Upper lobe of left lung (tissue), 6 donors: ENCODE results near the gene MRC2. TPM values are rescaled to one million over a fixed set of nuclear protein-coding genes. Genes with fewer than 3 reads are reported as not detected.

Experiments used
- ATAC-seq, 2 donors: fragments of 200-7000 bp; cut with Tn5 transposase; one replicate each; pipeline ENCODE4 v1.9.1; 2022; ENCODE audit warnings: mild to moderate bottlenecking in 2 of 2, moderate library complexity in 2 of 2; ENCODE audit not compliant: low FRiP score in 2 of 2
- DNase-seq, 2 donors: peaks; one replicate each; pipeline ENCODE4 v3.0.0-alpha.2; 2019 to 2020
- H3K27ac ChIP-seq, 4 donors: fragments of 200-600 bp; sonication (generic); one replicate each; pipeline ENCODE4 v1.5.1; 2016 to 2019
- H3K27me3 ChIP-seq, 4 donors: fragments of 200-600 bp; sonication (generic); one replicate each; pipeline ENCODE4 v1.5.1; 2017 to 2019
- H3K36me3 ChIP-seq, 4 donors: fragments of 200-600 bp; sonication (generic); one replicate each; pipeline ENCODE4 v1.5.1; 2016 to 2019
- H3K4me1 ChIP-seq, 4 donors: fragments of 200-600 bp; sonication (generic); one replicate each; pipeline ENCODE4 v1.5.1; 2018 to 2019
- H3K4me3 ChIP-seq, 4 donors: fragments of 200-600 bp; sonication (generic); one replicate each; pipeline ENCODE4 v1.5.1; 2017 to 2019; ENCODE audit warnings: mild to moderate bottlenecking in 2 of 4, moderate library complexity in 1 of 4
- H3K9me3 ChIP-seq, 4 donors: fragments of 200-600 bp; sonication (generic); one replicate each; pipeline ENCODE4 v1.5.1; 2018 to 2019
- CTCF ChIP-seq, 6 experiments: fragments of 450-650 bp in 4 of 6; fragments of 200-600 bp in 2 of 6; sonication (generic) in 2 of 6; IDR thresholded peaks; one replicate each; pipeline ENCODE4 v1.5.1; 2016 to 2019; ENCODE audit warnings: antibody characterized with exemption in 6 of 6
- EP300 ChIP-seq, 4 donors: sonication (generic); formaldehyde crosslinking; IDR thresholded peaks; one replicate each; pipeline ENCODE4 v1.5.1; 2017; ENCODE audit warnings: antibody characterized with exemption in 4 of 4, control low read depth in 2 of 4
- POLR2A ChIP-seq, 4 donors: fragments of 450-650 bp; IDR thresholded peaks; one replicate each; pipeline ENCODE4 v1.5.1; 2016 to 2017; ENCODE audit warnings: antibody characterized with exemption in 4 of 4, mild to moderate bottlenecking in 2 of 4
- POLR2AphosphoS5 ChIP-seq, 2 donors: sonication (generic); formaldehyde crosslinking; IDR thresholded peaks; one replicate each; pipeline ENCODE4 v1.5.1; 2017; ENCODE audit warnings: antibody characterized with exemption in 2 of 2
- WGBS, 2 donors: methylation state at CpG; one replicate each; pipeline ENCODE4 v1.1.5; 2017 to 2018; 5-methylcytosine and 5-hydroxymethylcytosine counted together
- total RNA-seq, 6 donors: library from RNA; depleted of rRNA in 4 of 6; stranded (reverse); fragments of >200 nt in 4 of 6; gene quantifications; one replicate each; pipeline versions ENCODE4 v1.1.0 to v1.2.1, GENCODE V29; 2016 to 2021
- donor health status: DM: no; HTN: no; CAD: no; lungs with moderate emphysema.
- donor health status: DM: no; HTN: yes; CAD: no; lungs with severe emphysema.

MRC2 gene
- total RNA-seq, 6 donors from 2014 or later: 32.1 to 185 (median 116) TPM

GRCh38 chr17:62727916-62728672 is 100.6 kb downstream of the MRC2 start:
- DNase-seq: no peak
- Histone ChIP-seq H3K27ac (no peak overlapping the region), H3K4me1 (peaks cover 0 to 4% (median 0%) of the 10 kb centered on the region in 4 donors), H3K27me3 (no peaks in the 10 kb centered on the region), H3K9me3 (no peaks in the 10 kb centered on the region), H3K36me3 (no peaks in the 10 kb centered on the region), H3K4me3 (no peak overlapping the region)
- no peak for ATAC-seq
- WGBS, 2 donors: 58 to 65% methylated on average over 6 of the region's 6 CpGs
- TF ChIP-seq POLR2AphosphoS5 (IDR thresholded peaks at IDR 0.05): no peak
- TF ChIP-seq CTCF (IDR thresholded peaks at IDR 0.05): no peak
- TF ChIP-seq POLR2A (IDR thresholded peaks at IDR 0.05): no peak
- no peak for TF ChIP-seq EP300 (IDR thresholded peaks at IDR 0.05)

GRCh38 chr17:62732125-62732524 is 104.7 kb downstream of the MRC2 start:
- 50 to 71% methylated on average over 5 of the region's 5 CpGs for WGBS, 2 donors
- Histone ChIP-seq H3K4me3 (no peak overlapping the region), H3K27ac (no peak overlapping the region), H3K36me3 (no peaks in the 10 kb centered on the region), H3K9me3 (no peaks in the 10 kb centered on the region), H3K4me1 (no peaks in the 10 kb centered on the region), H3K27me3 (no peaks in the 10 kb centered on the region)
- DNase-seq (no peak), ATAC-seq (no peak)
- TF ChIP-seq CTCF (IDR thresholded peaks at IDR 0.05) (no peak), EP300 (IDR thresholded peaks at IDR 0.05) (no peak), POLR2A (IDR thresholded peaks at IDR 0.05) (no peak), POLR2AphosphoS5 (IDR thresholded peaks at IDR 0.05) (no peak)

GRCh38 chr17:62735044-62735651 is 107.7 kb downstream of the MRC2 start:
- no peaks in the 10 kb centered on the region for H3K36me3 ChIP-seq
- no peaks in the 10 kb centered on the region for H3K27me3 ChIP-seq
- DNase-seq: no peak
- no peaks in the 10 kb centered on the region for H3K9me3 ChIP-seq
- no peak overlapping the region for H3K4me3 ChIP-seq
- no peak for ATAC-seq
- H3K4me1 ChIP-seq: no peaks in the 10 kb centered on the region
- 78 to 80% methylated on average over 7 of the region's 7 CpGs for WGBS, 2 donors
- TF ChIP-seq EP300 (IDR thresholded peaks at IDR 0.05): no peak
- TF ChIP-seq POLR2A (IDR thresholded peaks at IDR 0.05): no peak
- no peak for TF ChIP-seq POLR2AphosphoS5 (IDR thresholded peaks at IDR 0.05)
- no peak for TF ChIP-seq CTCF (IDR thresholded peaks at IDR 0.05)
- no peak overlapping the region for H3K27ac ChIP-seq

- H3K4me1 ChIP-seq: no peaks in the 10 kb centered on the region
- no peak overlapping the region for H3K27ac ChIP-seq
- DNase-seq: no peak
- no peaks in the 10 kb centered on the region for H3K27me3 ChIP-seq
- no peak for ATAC-seq
- no peaks in the 10 kb centered on the region for H3K9me3 ChIP-seq
- H3K36me3 ChIP-seq: no peaks in the 10 kb centered on the region
- no peak for TF ChIP-seq CTCF (IDR thresholded peaks at IDR 0.05)
- TF ChIP-seq POLR2AphosphoS5 (IDR thresholded peaks at IDR 0.05): no peak
- TF ChIP-seq EP300 (IDR thresholded peaks at IDR 0.05): no peak
- TF ChIP-seq POLR2A (IDR thresholded peaks at IDR 0.05): no peak
- H3K4me3 ChIP-seq: no peak overlapping the region
- WGBS, 2 donors: 83 to 86% methylated on average over 8 of the region's 8 CpGs
These were observed 110.0 kb downstream of the MRC2 start for GRCh38 chr17:62737513-62737912.
